Stimulated activated CD8-positive, alpha-beta memory T cell treated with anti-CD3 and anti-CD28 coated beads, Interleukin-12 subunit alpha, Interleukin-12 subunit beta, amount 100 ng/mL, for 4 hours (primary cell): ENCODE data around the gene GABPB1.
"Not testable (repeated sequence)": the region's sequence is repeated elsewhere in the genome, so short reads cannot be mapped to it uniquely, and the experiment has no call there.

Source experiments
- DNase-seq: peaks from one replicate; pipeline ENCODE4 v3.0.0-alpha.2; 2020; ENCODE audit warnings: low read depth

The GABPB1 gene

DNA sequence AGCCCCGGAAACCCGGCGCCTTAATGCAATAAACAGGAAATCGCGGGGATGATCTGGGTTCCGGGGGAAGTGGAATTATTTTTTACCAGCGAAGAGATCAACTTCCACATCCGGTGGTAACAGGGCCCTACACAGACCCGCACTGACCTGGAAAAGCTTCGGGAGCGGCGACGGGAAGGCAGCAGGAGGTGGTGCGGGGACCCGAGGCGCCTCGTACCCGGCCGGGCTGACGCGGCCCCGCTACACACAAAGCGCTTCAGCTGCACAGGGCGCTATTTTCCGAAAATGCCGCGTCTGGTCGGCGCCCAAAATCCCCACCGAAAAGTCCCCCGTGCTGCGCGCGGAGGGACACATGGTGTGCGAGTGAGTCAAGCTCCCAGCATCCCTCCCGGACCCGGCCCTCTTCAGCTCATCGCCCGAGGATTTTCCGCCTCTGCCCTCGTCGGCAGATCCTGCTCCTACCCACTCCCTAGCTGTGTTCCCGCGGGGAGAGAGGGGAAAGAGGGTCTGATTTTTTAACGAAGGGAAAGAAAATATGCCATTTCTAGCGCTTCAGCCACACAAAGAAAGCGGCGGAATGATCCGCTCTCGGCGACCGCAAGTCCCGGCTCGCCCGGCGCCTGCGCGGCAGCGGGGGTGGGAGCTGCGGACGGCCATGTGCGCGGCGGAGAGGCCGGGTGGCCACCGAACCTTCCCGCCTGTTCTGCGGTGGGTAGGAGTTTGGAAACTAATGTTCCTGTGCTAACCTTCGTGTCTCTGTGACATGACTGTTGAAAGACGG is at the start of gene GABPB1:
TSS of gene GABPB1 (minus strand) at position 361 of the 781 bp plus-strand sequence. CDS start 45,400 bp downstream, outside the sequence.
- DNase-seq: peak; percentile 83

DNA sequence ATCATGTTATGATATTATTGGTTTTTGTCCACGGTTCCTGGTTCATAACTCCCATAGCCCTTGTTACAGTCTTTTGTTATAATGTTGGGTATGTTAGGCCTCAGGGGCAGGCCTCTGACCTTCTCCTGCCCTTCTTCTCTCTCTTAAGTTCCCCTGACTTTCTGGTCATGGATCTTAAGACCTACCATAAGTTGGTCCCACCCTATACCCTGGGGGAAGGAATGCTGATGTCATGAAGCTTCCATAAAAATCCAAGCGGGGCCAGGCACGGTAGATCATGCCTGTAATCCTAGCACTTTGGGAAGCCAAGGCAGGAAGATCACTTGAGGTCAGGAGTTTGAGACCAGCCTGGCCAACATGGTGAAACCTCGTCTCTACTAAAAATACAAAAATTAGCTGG is 36.6 kb upstream of the GABPB1 start:
- not testable (repeated sequence) for DNase-seq

DNA sequence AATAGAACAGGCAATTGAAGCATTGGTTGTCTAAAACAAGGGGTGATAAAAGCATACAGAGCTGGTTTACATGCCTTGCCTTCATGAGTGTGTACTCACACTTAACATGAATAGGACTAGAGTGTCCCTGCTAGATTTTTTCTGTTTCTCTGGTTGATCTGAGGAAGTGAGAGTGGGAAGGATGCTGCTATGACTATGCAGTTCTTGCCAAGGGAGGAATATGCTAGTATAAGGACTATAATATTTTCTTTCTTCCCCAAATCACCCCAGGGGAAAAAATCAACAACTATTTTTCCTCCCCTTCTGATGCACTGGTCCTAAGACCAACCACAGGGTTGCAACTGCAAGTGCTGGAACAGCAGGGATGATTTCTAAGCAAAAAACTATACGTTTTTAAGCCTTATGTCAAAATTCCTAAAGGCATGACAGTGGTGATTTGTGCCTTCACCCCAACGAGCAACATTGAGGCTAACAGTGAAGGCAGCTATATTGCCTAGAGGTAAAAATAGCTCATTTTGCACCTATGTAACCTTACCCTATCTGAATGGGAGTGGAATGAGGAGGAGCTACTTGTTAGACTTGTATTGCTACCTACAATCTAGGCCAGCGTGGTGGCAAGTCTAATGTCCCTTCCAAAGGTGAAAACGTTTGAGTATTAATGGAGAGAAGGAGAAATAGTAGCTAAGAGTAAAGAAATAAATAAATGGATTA is 35.7 kb upstream of the GABPB1 start:
- DNase-seq: no peak

DNA sequence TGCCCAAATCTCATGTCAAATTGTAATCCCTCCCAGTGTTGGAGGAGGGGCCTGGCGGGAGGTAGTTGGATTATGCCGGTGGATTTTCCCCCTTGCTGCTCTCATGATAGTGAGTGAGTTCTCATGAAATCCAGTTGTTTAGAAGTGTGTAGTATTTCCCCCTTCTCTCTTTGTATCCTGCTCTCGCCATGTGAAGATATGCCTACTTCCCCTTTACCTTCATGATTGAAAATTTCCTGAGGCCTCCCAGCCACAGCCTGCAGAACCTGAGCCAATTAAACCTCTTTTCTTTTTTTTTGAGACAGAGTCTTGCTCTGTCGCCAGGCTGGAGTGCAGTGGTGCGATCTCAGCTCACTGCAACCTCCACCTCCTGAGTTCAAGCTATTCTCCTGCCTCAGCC is 27.4 kb upstream of the GABPB1 start:
- not testable (repeated sequence) for DNase-seq

DNA sequence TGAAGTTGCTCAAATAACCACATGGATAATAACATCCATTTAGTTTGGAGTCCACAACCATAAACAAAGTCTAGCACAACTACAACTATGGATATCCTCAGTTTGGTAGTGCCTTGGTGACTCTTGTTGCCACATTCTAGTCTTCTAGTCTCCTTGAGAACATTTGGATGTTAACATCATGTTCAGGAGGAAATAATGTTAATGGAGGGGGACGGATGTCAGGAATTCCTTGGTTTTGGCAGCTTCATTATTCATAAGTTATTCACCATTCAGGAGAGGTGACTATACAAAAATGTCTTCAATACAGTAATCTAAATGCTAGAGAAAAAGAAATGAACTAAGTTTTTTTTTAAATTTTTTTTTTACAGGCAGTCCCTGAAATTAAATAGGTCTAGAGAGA is 26.4 kb upstream of the GABPB1 start:
- DNase-seq: no peak

DNA sequence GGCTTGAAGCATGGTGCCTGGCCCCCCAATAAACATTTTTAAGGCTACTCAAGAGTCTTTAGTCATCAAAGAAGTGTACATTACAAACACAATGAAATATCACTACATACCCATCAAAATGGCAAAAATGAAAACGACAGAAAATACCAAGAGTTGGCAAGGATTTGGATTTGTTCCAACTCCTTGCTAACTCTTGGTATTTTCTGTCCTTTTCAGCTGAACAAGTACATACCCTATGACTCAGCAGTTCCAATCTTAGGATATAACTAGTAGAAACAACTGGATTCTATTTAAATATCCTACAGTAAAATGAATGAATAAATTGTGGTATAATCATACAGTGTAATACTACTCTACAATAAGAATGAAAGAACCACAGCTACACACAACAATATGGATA is 25.1 kb upstream of the GABPB1 start:
- no peak for DNase-seq

DNA sequence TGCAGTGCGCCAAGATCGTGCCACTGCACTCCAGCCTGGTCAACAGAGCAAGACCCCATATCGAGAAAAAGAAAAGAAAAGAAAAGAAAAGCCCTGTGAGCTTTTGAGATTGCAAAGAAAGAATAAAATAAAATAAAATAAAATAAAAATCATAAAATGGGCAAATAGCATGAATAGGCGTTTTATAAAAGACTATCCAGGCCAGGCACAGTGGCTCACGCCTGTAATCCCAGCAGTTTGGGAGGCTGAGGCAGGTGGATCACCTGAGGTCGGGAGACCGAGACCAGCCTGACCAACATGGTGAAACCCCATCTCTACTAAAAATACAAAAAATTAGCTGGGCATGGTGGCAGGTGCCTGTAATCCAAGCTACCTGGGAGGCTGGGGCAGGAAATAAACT is 24.4 kb upstream of the GABPB1 start:
- not testable (repeated sequence) for DNase-seq

DNA sequence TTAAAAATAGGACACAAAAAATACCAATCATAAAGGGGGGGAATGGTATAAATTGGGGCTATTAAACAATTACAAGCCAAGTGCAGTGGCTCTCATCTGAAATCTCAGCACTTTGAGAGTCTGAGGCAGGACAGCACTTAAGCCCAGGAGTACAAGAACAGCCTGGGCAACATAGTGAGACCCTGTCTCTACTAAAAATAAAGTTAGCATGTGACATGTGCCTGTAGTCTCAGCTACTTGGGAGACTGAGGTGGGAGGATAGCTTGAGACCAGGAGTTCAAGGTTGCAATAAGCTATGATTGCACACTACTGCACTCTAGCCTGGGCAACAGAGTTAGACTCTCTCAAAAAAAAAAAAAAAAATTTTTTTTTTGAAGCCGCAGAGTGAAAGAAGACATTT is 23.8 kb upstream of the GABPB1 start:
- no peak for DNase-seq

DNA sequence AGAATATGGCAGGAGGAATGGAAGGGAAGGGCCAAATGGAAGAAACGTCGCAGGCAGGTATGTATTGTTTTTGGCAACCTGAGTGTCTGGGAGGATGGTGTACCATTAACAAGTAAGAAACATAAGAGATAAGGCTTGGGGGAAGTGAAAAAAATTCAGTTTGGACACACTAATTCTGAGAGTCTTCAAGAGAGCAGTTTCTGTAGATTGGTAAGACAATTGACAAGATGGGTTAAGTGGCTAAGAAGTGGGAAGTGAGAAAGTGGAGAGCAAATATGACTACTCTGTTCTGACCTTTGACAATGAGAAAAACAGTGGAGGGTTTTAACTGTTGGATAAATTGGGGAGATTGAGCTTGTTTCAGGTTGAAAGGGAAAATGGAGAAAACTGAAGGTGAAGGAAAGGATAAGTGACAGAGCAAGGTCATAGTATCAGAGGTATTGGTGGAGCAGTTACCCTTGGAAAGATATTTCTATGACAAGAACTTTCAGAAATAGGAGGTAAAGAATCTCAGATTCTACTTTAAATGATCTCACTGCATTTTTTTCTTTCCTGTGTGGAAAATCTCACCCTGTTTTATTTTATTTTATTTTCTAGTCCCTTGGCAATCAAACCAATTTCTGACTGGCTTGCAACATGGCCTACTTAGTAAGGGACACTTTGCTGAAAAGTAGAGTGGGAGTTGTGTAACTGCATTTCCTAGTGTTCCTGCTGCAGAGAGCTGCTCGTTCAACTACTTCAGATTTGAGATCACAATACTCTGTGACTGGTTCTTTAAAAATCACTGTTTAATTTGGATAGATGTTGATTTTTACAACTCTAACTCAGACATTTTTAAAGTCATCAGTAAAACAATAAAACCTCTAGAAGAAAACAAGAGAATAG is 23.1 kb upstream of the GABPB1 start:
- DNase-seq: no peak

DNA sequence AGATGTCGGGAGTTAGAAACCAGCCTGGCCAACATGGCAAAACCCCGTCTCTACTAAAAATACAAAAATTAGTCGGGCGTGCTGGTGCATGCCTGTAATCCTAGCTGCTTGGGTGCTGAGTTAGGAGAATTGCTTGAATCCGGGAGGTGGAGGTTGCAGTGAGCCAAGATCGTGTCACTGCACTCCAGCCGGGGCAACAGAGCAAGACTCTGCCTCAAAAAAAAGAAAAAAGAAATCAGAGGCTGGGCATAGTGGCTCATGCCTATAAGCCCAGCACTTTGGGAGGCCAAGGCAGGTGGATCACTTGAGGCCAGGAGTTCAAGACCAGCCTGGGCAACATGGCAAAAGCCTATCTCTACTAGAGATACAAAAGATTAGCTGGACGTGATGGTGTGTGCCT is 14.6 kb upstream of the GABPB1 start:
- not testable (repeated sequence) for DNase-seq

DNA sequence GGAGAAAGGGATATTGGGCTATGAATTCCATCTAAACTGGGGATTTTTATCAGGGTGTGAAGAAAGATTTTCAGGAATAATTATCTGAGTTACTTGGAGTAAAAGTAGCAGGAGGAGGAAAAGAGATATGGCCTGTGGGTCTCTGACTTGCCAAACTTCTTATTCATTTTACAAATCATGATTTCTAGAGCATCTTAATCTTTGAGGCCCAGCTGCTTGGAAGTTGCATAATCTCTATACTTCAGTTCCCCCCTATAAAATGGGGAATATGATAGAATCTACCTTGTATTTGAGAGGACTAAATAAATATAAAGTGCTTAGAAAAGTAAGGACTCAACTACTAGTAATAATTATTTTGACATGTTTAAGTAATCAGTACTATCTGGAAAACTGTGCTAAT is 11.0 kb upstream of the GABPB1 start:
- DNase-seq: no peak

DNA sequence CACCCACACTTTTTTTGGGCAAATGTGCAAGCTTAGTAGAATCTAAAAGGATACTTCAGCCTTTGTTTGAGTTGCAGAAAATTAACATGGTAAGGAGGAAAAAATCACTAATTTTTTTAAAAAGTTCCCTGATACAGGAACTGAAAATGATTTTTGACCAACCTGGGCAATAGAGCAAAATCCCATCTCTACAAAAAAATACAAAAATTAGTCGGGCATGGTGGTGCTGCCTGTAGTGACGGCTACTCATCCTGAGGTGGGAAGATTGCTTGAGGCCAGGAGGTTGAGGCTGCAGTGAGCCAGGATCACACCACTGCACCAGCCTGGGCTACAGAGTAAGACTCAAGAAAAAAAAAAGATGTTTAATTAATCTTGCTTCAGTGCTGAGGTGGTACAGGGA is 10.6 kb upstream of the GABPB1 start:
- DNase-seq: no peak

DNA sequence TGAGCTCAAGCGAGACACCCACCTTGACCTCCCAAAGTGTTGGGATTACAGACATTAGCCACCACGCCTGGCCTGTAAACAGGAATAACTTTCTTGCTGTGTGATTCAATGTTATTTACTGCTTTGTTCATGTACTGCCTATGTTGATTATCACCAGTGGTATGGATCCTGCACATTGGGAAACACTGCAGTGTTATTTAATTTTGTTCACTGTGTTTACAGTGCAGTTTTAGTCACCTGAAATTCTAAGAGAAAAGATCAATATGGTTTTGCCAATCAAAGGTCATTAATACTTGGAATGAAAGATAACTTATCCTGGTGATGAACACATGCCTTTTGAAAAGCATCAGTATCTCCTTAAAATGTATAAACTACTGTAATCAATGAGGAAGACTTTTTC is 8.6 kb upstream of the GABPB1 start:
- DNase-seq: no peak

DNA sequence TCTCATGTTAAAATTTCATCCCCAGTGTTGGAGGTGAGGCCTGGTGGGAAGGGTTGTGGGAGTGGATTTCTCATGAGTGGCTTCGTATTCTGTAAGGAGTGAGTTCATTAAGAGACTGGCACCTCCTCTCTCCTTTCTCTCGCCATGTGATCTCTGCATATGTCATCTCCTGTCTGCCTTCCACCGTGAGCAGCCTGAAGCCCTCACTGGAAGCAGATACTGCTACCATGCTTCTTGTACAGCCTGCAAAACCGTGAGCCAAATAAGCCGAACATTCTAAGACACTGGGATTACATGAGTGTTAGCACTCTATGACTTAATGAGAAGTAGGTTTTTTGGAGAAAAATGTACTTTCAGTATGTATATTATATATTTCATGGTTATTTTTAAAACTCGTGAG is 6.8 kb upstream of the GABPB1 start:
- DNase-seq: no peak

DNA sequence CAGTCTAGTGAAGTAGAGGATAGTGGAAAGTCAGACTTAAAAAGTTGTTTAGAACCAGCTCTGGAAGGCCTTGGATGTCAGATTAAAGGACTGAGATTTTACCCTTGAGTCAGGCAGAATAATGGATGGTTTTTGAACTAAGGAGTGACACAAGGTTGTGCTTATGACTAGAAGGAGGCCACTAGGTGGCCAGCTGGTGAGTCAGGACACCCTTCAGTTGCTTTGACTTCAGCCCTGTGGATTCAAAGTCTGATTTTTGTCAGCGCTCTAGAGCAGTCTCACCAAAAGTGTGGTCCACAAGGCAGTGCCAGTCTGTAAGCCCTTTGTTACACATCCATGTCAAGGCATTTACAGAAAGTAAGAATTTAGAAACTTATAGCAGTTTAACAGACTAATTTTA is 3.8 kb upstream of the GABPB1 start:
- no peak for DNase-seq

DNA sequence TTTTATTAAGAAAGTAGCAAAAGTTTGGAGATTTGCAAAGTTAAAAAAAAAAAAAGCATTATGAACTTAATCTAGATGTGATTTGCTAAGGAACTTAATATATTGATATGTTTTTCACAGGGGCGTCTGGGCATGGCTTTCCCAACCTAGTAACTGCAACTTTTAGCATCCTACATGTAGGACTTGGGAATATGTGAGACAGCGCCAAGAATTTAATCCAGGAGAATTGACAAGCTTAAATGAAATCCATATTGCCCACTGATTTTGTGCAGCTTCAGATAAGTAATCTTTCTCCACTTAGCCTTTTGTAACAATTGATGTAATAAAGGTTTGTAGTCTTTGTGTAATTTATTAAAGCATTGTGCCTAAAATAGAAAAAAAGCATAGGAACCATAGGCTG is 982 bp upstream of the GABPB1 start:
- no peak for DNase-seq

DNA sequence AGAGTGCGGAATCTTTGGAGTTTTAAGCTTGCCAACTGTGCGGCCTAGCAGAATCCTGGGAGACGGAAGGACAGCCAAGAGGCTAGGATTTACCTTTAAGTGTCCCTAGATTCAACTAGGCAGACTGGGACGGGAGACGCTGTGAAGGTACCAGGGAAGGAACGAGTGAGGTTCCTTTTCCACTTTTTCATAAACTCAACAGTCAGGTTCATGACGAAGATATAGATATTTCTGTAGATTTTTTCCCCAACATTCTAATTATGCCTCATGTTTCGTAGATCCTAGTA is 564 bp upstream of the GABPB1 start:
- no peak for DNase-seq

DNA sequence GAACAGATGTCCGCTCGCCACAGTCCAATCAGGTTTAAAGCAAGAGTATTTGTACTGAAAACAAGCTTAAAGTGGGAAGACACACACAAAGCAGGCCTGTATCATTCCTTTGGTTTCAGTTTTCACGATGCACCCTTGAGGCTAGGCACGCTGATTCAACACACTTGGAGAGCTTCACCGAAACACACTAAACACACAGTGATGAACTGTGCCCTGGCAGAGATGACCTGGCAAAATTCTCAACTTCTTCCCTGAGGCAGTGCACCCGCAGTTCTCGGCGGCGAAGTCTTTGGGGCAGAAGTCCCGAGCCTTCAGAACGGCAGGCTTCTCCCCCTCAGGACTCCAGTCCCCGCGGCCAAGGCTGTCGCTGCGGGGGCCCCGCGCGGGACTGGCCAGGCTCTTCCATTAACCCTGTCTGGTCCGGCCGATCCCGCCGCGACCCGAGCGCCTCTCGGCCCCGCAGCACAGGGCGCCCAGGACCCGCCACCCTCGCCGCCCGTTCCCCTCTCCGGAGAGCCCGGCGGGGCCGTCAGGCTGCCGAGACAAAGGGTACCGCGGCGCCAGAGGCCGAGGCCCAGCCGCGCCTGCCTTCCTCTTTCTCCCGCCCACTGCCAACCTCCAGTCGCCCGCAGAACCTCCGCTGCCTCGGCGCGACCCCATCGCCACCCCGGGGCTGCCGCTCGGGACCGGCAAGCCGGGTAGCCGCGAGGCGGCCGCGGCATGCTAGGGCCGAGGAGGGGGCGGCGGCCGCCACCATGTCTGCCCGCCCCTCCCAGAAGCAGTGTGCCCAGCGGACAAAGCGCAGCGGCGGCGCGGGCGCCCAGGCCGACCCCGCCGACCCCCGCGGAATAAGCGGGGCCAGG is 792 bp downstream of the GABPB1 start:
- peak; percentile 33 for DNase-seq

DNA sequence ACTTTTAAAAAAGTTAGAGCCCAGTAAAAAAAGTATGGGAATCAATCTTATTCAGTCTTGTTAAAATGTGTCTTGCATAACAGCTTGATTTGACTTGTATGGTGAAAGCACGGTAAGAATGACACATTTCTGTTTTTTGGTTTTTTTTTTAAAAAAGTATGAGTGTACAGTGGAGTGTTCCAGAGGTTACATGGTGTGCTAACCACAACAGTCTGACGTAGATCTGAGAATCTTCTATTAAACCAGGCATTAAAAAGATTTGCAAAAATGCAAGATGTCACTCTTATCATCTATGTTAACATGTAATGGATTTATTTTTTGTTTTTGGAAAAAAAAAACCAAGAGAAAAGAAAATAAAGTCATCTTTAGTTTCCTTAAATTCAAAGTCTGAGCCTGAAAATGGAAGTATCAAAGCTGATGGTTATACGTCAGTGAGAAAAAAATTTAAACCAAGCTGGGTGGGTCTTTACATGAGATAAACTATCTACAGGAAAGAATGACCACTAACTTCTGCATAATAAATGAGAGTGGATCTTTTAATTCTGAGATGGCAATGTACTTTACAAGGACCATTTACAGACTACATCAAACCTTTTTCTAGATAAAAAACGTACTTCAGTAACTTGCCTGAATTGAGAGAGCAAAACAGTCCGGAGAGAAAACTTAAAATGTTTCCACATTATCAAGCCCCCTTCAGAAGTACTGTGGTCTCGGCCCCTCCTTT is 1.6 kb downstream of the GABPB1 start:
- no peak for DNase-seq

DNA sequence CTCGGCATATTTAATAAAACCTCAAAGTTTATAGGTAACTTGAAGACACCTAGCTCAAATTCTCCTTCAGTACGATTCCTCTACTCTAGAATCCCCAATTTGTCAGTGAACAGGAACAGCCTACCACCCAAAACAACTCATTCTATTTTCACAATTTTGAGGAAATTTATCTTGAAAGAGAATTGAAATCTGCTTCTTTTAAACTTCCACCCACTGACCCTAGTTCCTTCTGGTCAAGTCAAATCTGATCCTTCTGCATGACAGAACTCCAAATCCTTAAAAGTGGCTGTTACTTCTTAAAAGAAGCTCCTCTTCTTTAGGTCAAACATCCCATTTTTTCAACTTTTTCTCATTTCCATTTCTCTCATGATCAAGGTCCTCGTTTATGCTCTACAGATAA is 4.4 kb downstream of the GABPB1 start:
- no peak for DNase-seq

DNA sequence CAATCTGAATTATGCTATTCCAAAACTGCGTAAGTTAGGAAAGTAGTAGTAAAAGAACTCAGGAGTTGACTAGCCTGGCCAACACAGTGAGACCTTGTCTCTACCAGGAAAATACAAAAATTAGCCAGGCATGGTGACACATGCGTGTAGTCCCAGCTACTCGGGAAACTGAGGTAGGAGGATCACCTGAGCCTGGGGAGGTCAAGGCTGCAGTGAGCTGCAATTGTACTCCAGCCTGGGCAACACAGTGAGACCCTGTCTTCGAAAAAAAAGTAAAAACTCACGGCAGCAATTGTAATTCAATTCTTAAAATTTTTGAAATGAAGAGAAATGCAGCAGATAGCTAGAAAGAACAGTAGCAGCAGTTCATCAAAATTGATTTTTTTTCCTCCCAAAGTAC is 9.7 kb downstream of the GABPB1 start:
- DNase-seq: no peak
